IMR-90 (cell line): Measurements from ENCODE around the gene IFT74. TPM values are rescaled to one million over a fixed set of nuclear protein-coding genes. Genes with fewer than 3 reads are reported as not detected.
A peak's percentile ranks its signal among the peaks of the same experiment; 100 is the strongest.

Experiments
- ATAC-seq: fragments of 200-7000 bp; cut with Tn5 transposase; 2 replicates; pipeline ENCODE4 v1.9.1; 2020; ENCODE audit warnings: low read depth, mild to moderate bottlenecking, moderate library complexity
- BruUV-seq: library from RNA; stranded (reverse); fragments of 400-500 nt; replicated peaks from 2 replicates; lab custom pipeline; 2021; lab: Mats Ljungman, UMichigan
- CTCF ChIA-PET: fragments of 300-600 bp; formaldehyde crosslinking; extraction: SDS; loops from one replicate; lab custom pipeline; 2021; ENCODE audit warnings: antibody characterized with exemption; lab: Yijun Ruan, JAX
- POLR2A ChIA-PET: fragments of 300-600 bp; sonication (Branson Sonifier 250); formaldehyde crosslinking; loops from one replicate; lab custom pipeline; 2022; ENCODE audit warnings: antibody characterized with exemption; ENCODE audit not compliant: unreplicated experiment; lab: Charles Lee
- DNase-seq: peaks from one replicate; pipeline ENCODE4 v3.0.0; 2013
- H2AFZ ChIP-seq: replicated peaks from 2 replicates; pipeline ENCODE3; 2013; ENCODE audit warnings: low read length, mild to moderate bottlenecking; ENCODE audit not compliant: poor library complexity
- H2AK5ac ChIP-seq: 2 replicates; pipeline ENCODE4 v1.6.1; 2013; ENCODE audit warnings: low read depth, low read length, inconsistent platforms
- H2AK9ac ChIP-seq: replicated peaks from 2 replicates; pipeline ENCODE3; 2013; ENCODE audit warnings: mild to moderate bottlenecking, low read depth, low read length, moderate library complexity; ENCODE audit not compliant: poor library complexity
- H2BK120ac ChIP-seq: 2 replicates; pipeline ENCODE4 v1.6.1; 2013; ENCODE audit warnings: low read depth, low read length, inconsistent platforms
- H2BK15ac ChIP-seq: 3 replicates; pipeline ENCODE4 v1.6.1; 2013; ENCODE audit warnings: low read depth, low read length, inconsistent platforms
- H2BK20ac ChIP-seq: 2 replicates; pipeline ENCODE4 v1.6.1; 2013; ENCODE audit warnings: low read depth, mild to moderate bottlenecking, inconsistent platforms, low read length, moderate library complexity
- H2BK5ac ChIP-seq: 2 replicates; pipeline ENCODE4 v1.6.1; 2013; ENCODE audit warnings: mild to moderate bottlenecking, low read depth, low read length, inconsistent platforms; ENCODE audit not compliant: poor library complexity, severe bottlenecking
- H3K14ac ChIP-seq: replicated peaks from 2 replicates; pipeline ENCODE4 v1.6.1; 2013; ENCODE audit warnings: low read depth, low read length, inconsistent platforms
- H3K18ac ChIP-seq: 2 replicates; pipeline ENCODE4 v1.6.1; 2013; ENCODE audit warnings: low read depth, low read length, control low read depth
- H3K23ac ChIP-seq: 2 replicates; pipeline ENCODE4 v1.6.1; 2013; ENCODE audit warnings: low read depth, low read length, inconsistent platforms
- H3K27ac ChIP-seq: 2 replicates; pipeline ENCODE4 v1.5.1; 2013; ENCODE audit warnings: mild to moderate bottlenecking, control low read depth, low read length; ENCODE audit not compliant: insufficient read depth
- H3K27me3 ChIP-seq: 2 replicates; pipeline ENCODE4 v1.6.1; 2013; ENCODE audit warnings: low read length; ENCODE audit not compliant: control insufficient read depth, insufficient read depth
- H3K36me3 ChIP-seq: 2 replicates; pipeline ENCODE4 v1.6.1; 2013; ENCODE audit warnings: low read length, mixed read lengths; ENCODE audit not compliant: control insufficient read depth, insufficient read depth
- H3K4ac ChIP-seq: 2 replicates; pipeline ENCODE4 v1.6.1; 2013; ENCODE audit warnings: low read depth, low read length, inconsistent platforms
- H3K4me1 ChIP-seq: 2 replicates; pipeline ENCODE4 v1.6.1; 2013; ENCODE audit warnings: low read length, mixed read lengths; ENCODE audit not compliant: control insufficient read depth, insufficient read depth
- H3K4me2 ChIP-seq: 2 replicates; pipeline ENCODE4 v1.6.1; 2013; ENCODE audit warnings: low read depth, mild to moderate bottlenecking, control low read depth, low read length, moderate library complexity
- H3K4me3 ChIP-seq: 2 replicates; pipeline ENCODE4 v1.5.1; 2013; ENCODE audit warnings: low read depth, mild to moderate bottlenecking, control low read depth, low read length, moderate library complexity; ENCODE audit not compliant: insufficient read depth
- H3K56ac ChIP-seq: 2 replicates; pipeline ENCODE4 v1.6.1; 2013; ENCODE audit warnings: low read length, inconsistent platforms; ENCODE audit not compliant: insufficient read depth; ENCODE audit errors: extremely low read depth
- H3K79me1 ChIP-seq, 2 experiments: 2 replicates each; pipeline ENCODE4 v1.6.1; 2013; ENCODE audit warnings: low read length in 2 of 2, inconsistent platforms in 1 of 2, low read depth in 1 of 2
- H3K9ac ChIP-seq: 2 replicates; pipeline ENCODE4 v1.6.1; 2013; ENCODE audit warnings: low read depth, low read length, control low read depth
- H3K9me1 ChIP-seq: 2 replicates; pipeline ENCODE4 v1.6.1; 2013; ENCODE audit warnings: low read length, inconsistent platforms; ENCODE audit not compliant: insufficient read depth
- H3K9me3 ChIP-seq: 2 replicates; pipeline ENCODE4 v1.6.1; 2013; ENCODE audit warnings: low read length; ENCODE audit not compliant: control insufficient read depth, insufficient read depth
- H4K20me1 ChIP-seq: 2 replicates; pipeline ENCODE4 v1.6.1; 2013; ENCODE audit warnings: low read length, inconsistent platforms; ENCODE audit not compliant: insufficient read depth
- H4K5ac ChIP-seq: 2 replicates; pipeline ENCODE4 v1.6.1; 2013; ENCODE audit warnings: mild to moderate bottlenecking, low read depth, low read length, control low read depth
- H4K8ac ChIP-seq, 2 experiments: 2 replicates each; pipeline ENCODE4 v1.6.1; 2013; ENCODE audit warnings: low read depth in 2 of 2, low read length in 2 of 2, control low read depth in 1 of 2, inconsistent platforms in 1 of 2
- H4K91ac ChIP-seq: 2 replicates; pipeline ENCODE4 v1.6.1; 2013; ENCODE audit warnings: low read depth, low read length, inconsistent platforms; ENCODE audit not compliant: insufficient read depth
- BHLHE40 ChIP-seq: fragments of 150-350 bp; IDR thresholded peaks from 2 replicates; pipeline ENCODE4 v1.6.1; 2016; ENCODE audit warnings: mild to moderate bottlenecking, low read depth, low read length
- CEBPB ChIP-seq: IDR thresholded peaks from 2 replicates; pipeline ENCODE4 v1.6.1; 2012; ENCODE audit warnings: low read depth, low read length, improper control_type of control experiment
- CHD1 ChIP-seq: IDR thresholded peaks from 2 replicates; pipeline ENCODE4 v1.6.1; 2012; ENCODE audit warnings: low read depth, low read length, improper control_type of control experiment
- ELK1 ChIP-seq: fragments of 150-350 bp; IDR thresholded peaks from 2 replicates; pipeline ENCODE4 v1.6.1; 2016; ENCODE audit warnings: low read depth, mild to moderate bottlenecking, low read length, moderate library complexity, borderline replicate concordance
- FOS ChIP-seq: fragments of 150-350 bp; IDR thresholded peaks from 2 replicates; pipeline ENCODE4 v1.6.1; 2016; ENCODE audit warnings: low read depth, low read length
- MAFK ChIP-seq: IDR thresholded peaks from 2 replicates; pipeline ENCODE4 v1.6.1; 2012; ENCODE audit warnings: low read depth, low read length, improper control_type of control experiment
- MXI1 ChIP-seq: IDR thresholded peaks from 2 replicates; pipeline ENCODE4 v1.6.1; 2012; ENCODE audit warnings: low read depth, mild to moderate bottlenecking, low read length, moderate library complexity, borderline replicate concordance
- NFE2L2 ChIP-seq: fragments of 150-350 bp; IDR thresholded peaks from 2 replicates; pipeline ENCODE4 v1.6.1; 2016; ENCODE audit warnings: low read depth, mild to moderate bottlenecking, low read length
- POLR2A ChIP-seq: IDR thresholded peaks from 2 replicates; pipeline ENCODE4 v1.6.1; 2012; ENCODE audit warnings: mild to moderate bottlenecking, low read depth, low read length
- RAD21 ChIP-seq: IDR thresholded peaks from 2 replicates; pipeline ENCODE4 v1.6.1; 2012; ENCODE audit warnings: low read length, improper control_type of control experiment
- RCOR1 ChIP-seq: IDR thresholded peaks from 2 replicates; pipeline ENCODE4 v1.6.1; 2012; ENCODE audit warnings: mild to moderate bottlenecking, low read length, improper control_type of control experiment; ENCODE audit not compliant: insufficient replicate concordance
- RFX5 ChIP-seq: IDR thresholded peaks from 2 replicates; pipeline ENCODE4 v1.8.0; 2012; ENCODE audit warnings: low read depth, mild to moderate bottlenecking, low read length, moderate library complexity
- SMC3 ChIP-seq: fragments of 150-350 bp; IDR thresholded peaks from 2 replicates; pipeline ENCODE4 v1.6.1; 2016; ENCODE audit warnings: low read depth, mild to moderate bottlenecking, antibody characterized with exemption, low read length, moderate library complexity
- USF2 ChIP-seq: fragments of 150-350 bp; IDR thresholded peaks from 2 replicates; pipeline ENCODE4 v1.6.1; 2017; ENCODE audit warnings: mild to moderate bottlenecking, antibody characterized with exemption, low read length, low read depth
- WGBS, 2 experiments: methylation state at CpG; one replicate each; pipeline versions ENCODE4 v1.1.5 to v1.1.7; 2013; ENCODE audit warnings: missing lambda C conversion rate in 2 of 2; ENCODE audit not compliant: insufficient read length in 1 of 2; ENCODE audit errors: extremely low coverage in 2 of 2; 5-methylcytosine and 5-hydroxymethylcytosine counted together
- dilution Hi-C: fragments of 300-500 bp; cut with HindIII; formaldehyde crosslinking; loops from one replicate; pipeline ENCODE4 v1.14.3; 2018; ENCODE audit warnings: low sequenced_read_pairs; ENCODE audit not compliant: unreplicated experiment
- in situ Hi-C: fragments of 300-500 bp; cut with MboI; formaldehyde crosslinking; loops from 3 replicates; pipeline ENCODE4 v1.14.3; 2019; ENCODE audit warnings: low sequenced_read_pairs, inconsistent platforms, mixed read lengths
- intact Hi-C: fragments of 100-400 bp; cut with micrococcal nuclease; formaldehyde crosslinking; loops from 2 replicates; pipeline ENCODE4 v1.10.0; 2022
- polyA plus RNA-seq, 3 experiments: library from polyadenylated mRNA; depleted of rRNA; stranded (reverse); fragments of >200 nt; gene quantifications; 2 replicates each; pipeline ENCODE4 v1.2.3, GENCODE V29; 2012; ENCODE audit warnings: low replicate concordance in 1 of 3
- total RNA-seq: library from RNA; depleted of rRNA; stranded (reverse); fragments of >200 nt; gene quantifications from 2 replicates; pipeline ENCODE4 v1.2.3, GENCODE V29; 2012
- TF ChIP-seq, protein P1 (sequence below): conservative IDR thresholded peaks from 2 replicates; pipeline ENCODE4 v1.5.1; 2012; ENCODE audit warnings: mild to moderate bottlenecking, low read depth, low read length, improper control_type of control experiment

Gene IFT74
- total and polyA plus RNA-seq, 2 of the 4 experiments (the other 2 are of a cell fraction) = 4.6 to 12.2 TPM

DNA sequence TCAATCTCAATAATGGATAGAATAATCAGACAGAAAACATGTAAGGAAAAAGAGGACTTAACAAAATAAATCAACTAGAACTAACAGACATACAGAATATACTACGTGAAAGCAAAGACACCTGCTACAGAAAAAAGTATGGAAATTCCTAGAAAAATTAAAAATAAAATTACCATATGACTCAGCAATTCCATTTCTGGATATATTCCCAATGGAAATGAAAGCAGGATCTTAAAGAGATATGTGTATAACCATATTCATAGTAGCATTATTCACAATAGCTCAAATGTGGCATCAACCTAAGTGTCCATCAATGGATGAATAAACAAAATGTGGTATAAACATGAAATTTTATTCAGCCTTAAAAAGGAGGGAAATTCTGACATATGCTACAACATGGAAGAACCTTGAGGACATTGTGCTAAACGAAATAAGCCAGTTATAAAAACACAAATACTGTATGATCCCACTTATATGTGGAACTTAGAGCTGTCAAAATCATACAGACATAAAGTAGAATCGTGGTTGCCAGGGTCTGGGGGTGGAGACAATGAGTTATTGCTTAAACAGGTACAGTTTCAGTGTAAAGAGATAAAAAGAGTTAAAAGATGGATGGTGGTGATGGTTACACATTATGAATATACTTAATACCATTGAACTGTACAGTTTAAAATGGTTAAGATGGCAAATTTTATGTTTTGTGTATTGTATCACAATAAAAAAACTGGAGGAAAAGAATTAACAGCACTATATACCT, 16.1 kb upstream of the IFT74 start:
- H2AK5ac ChIP-seq = no peak overlapping the region
- H2AK9ac ChIP-seq = no peak overlapping the region
- no peak overlapping the region for H3K18ac ChIP-seq
- peaks cover 3% of the 10 kb centered on the region; the same call in 1 of the 2 replicates for H3K4me1 ChIP-seq
- no peak overlapping the region for H2BK120ac ChIP-seq
- in situ Hi-C loops (no loop called here), dilution Hi-C loops (no loop called here), intact Hi-C loops (loop anchor here (10.0 kb wide), 3 partner anchors 145 to 245 kb away; no protein-coding TSS in a partner anchor)
- H3K4me3 ChIP-seq = no peak overlapping the region
- H3K36me3 ChIP-seq = peaks cover 4% of the 10 kb centered on the region
- no peak overlapping the region for H4K91ac ChIP-seq
- peaks cover 25% of the 10 kb centered on the region for H4K20me1 ChIP-seq
- no peak overlapping the region for H2BK5ac ChIP-seq
- no peak overlapping the region for H3K14ac ChIP-seq
- no peak overlapping the region for H3K23ac ChIP-seq
- ChIA-PET CTCF (no interaction called here), POLR2A (no interaction called here)
- H3K4me2 ChIP-seq = no peak overlapping the region
- H3K27ac ChIP-seq = no peak overlapping the region
- H4K5ac ChIP-seq = no peak overlapping the region
- H3K56ac ChIP-seq = no peak overlapping the region
- ATAC-seq (no peak), DNase-seq (no peak)
- H2BK20ac ChIP-seq = no peak overlapping the region
- no TSS peak for BruUV-seq
- no peaks in the 10 kb centered on the region for H3K27me3 ChIP-seq
- WGBS, 2 experiments = no CpG with 5 or more reads among the region's 3 CpGs
- H3K79me1 ChIP-seq = peaks cover 9 to 27% of the 10 kb centered on the region in 2 experiments
- H2AFZ ChIP-seq = no peak overlapping the region
- H3K9me3 ChIP-seq = peaks cover 4% of the 10 kb centered on the region
- H2BK15ac ChIP-seq = no peak overlapping the region
- H3K9ac ChIP-seq = no peak overlapping the region
- H4K8ac ChIP-seq = no peak overlapping the region; a peak in 1 of 4 replicates
- H3K4ac ChIP-seq = no peak overlapping the region
- H3K9me1 ChIP-seq = peaks cover 5% of the 10 kb centered on the region
- TF ChIP-seq, protein P1, sequence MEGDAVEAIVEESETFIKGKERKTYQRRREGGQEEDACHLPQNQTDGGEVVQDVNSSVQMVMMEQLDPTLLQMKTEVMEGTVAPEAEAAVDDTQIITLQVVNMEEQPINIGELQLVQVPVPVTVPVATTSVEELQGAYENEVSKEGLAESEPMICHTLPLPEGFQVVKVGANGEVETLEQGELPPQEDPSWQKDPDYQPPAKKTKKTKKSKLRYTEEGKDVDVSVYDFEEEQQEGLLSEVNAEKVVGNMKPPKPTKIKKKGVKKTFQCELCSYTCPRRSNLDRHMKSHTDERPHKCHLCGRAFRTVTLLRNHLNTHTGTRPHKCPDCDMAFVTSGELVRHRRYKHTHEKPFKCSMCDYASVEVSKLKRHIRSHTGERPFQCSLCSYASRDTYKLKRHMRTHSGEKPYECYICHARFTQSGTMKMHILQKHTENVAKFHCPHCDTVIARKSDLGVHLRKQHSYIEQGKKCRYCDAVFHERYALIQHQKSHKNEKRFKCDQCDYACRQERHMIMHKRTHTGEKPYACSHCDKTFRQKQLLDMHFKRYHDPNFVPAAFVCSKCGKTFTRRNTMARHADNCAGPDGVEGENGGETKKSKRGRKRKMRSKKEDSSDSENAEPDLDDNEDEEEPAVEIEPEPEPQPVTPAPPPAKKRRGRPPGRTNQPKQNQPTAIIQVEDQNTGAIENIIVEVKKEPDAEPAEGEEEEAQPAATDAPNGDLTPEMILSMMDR = no peak
- TF ChIP-seq SMC3 (no peak), RAD21 (no peak), RCOR1 (no peak), RFX5 (no peak), FOS (no peak), MAFK (peak; percentile 54), ELK1 (no peak), CHD1 (no peak), BHLHE40 (no peak), CEBPB (no peak), USF2 (no peak), POLR2A (no peak), NFE2L2 (peak; percentile 81), MXI1 (no peak)
